ENCODE measurements around the gene SIPA1. TPM values are rescaled to one million over a fixed set of nuclear protein-coding genes. Genes with fewer than 3 reads are reported as not detected.

The SIPA1 gene
- total RNA-seq, 1 experiment from 2014 or later: 105 TPM

- Histone ChIP-seq H3K27me3 (ENCODE audit: insufficient read depth, low read length) (no peaks in the 10 kb centered on the region), H3K9me2 (ENCODE audit: insufficient read depth) (no peaks in the 10 kb centered on the region), H2AFZ (ENCODE audit: low read depth, low read length, poor library complexity, severe bottlenecking) (no peak overlapping the region), H4K20me1 (ENCODE audit: insufficient read depth) (no peaks in the 10 kb centered on the region), H3K79me2 (ENCODE audit: insufficient read depth, low read length) (no peaks in the 10 kb centered on the region), H3K4me3 (replicated peaks in 1 of 2; ENCODE audit: low read depth in 1 of 2, low read length in 2 of 2) (no peak overlapping the region), H3K9me3 (ENCODE audit: control insufficient read depth in 1 of 2, insufficient read depth in 1 of 2, low read depth in 1 of 2, low read length in 2 of 2) (no peaks in the 10 kb centered on the region), H3K27ac (ENCODE audit: low read depth, low read length) (no peak overlapping the region), H3K4me2 (ENCODE audit: low read length) (no peak overlapping the region), H3K4me1 (ENCODE audit: control insufficient read depth in 1 of 2, insufficient read depth in 2 of 2, low read length in 2 of 2) (peaks cover 11% of the 10 kb centered on the region in 2 experiments; a peak in 3 of 4 replicates), H3K36me3 (ENCODE audit: control insufficient read depth in 1 of 2, insufficient read depth in 2 of 2, low read length in 2 of 2) (no peaks in the 10 kb centered on the region), H3K9ac (ENCODE audit: low read length) (no peak overlapping the region)
- ChIA-PET RAD21 (ENCODE audit: low non-redundant PET in 1 of 2, low total read pairs in 2 of 2, uncharacterized antibody in 2 of 2, unreplicated experiment in 2 of 2) (interaction anchor here in 1 of 2 experiments (0.8 kb wide), 1 partner anchor 70 kb away, joined by 3 read pairs; no protein-coding TSS in a partner anchor), CTCF (no interaction called here), POLR2A (no interaction called here)
- ATAC-seq (peak; percentile 68), DNase-seq (ENCODE audit: low read depth, low spot score) (peak; percentile 26)
- TF ChIP-seq POLR2AphosphoS5 (IDR thresholded peaks at IDR 0.05; ENCODE audit: low read depth, low read length) (no peak), REST (IDR thresholded peaks at IDR 0.05; ENCODE audit: low read depth) (no peak), ZFX (IDR thresholded peaks at IDR 0.05) (no peak), JUND (IDR thresholded peaks at IDR 0.05) (no peak), MAX (IDR thresholded peaks at IDR 0.05) (no peak), FOSL1 (IDR thresholded peaks at IDR 0.05; ENCODE audit: low read depth) (no peak), RAD21 (IDR thresholded peaks at IDR 0.05; ENCODE audit: low read depth) (no peak), CTCF (IDR thresholded peaks at IDR 0.05 in 2 of 3, conservative IDR thresholded peaks at IDR 0.05 in 1 of 3; ENCODE audit: borderline replicate concordance in 1 of 3, insufficient read depth in 1 of 3, low read depth in 2 of 3, low read length in 2 of 3) (no peak), EZH2phosphoT487 (IDR thresholded peaks at IDR 0.05; ENCODE audit: borderline replicate concordance) (no peak), CEBPB (IDR thresholded peaks at IDR 0.05; ENCODE audit: low read depth) (no peak), CBX3 (IDR thresholded peaks at IDR 0.05; ENCODE audit: low read depth) (no peak), EGR1 (IDR thresholded peaks at IDR 0.05; ENCODE audit: low read depth) (no peak), SIN3A (IDR thresholded peaks at IDR 0.05; ENCODE audit: low read depth) (no peak), TCF7L2 (IDR thresholded peaks at IDR 0.05; ENCODE audit: borderline replicate concordance, extremely low read depth, insufficient read depth, insufficient read length) (no peak)
- intact Hi-C loops (cut with micrococcal nuclease): no loop called here
- no TSS peak for BruUV-seq (replicated peaks)
Observed at GRCh38 chr11:65695459-65696241, 57.7 kb downstream of the SIPA1 start.

All from HCT116 (cell line).